AG08396 (cell line): ENCODE measurements around the gene KLHDC8A.
A peak's percentile ranks its signal among the peaks of the same experiment; 100 is the strongest.

Experiments used
- DNase-seq: peaks from one replicate; pipeline ENCODE4 v3.0.0; 2012; ENCODE audit warnings: low spot score, mixed read lengths

The KLHDC8A gene

DNA sequence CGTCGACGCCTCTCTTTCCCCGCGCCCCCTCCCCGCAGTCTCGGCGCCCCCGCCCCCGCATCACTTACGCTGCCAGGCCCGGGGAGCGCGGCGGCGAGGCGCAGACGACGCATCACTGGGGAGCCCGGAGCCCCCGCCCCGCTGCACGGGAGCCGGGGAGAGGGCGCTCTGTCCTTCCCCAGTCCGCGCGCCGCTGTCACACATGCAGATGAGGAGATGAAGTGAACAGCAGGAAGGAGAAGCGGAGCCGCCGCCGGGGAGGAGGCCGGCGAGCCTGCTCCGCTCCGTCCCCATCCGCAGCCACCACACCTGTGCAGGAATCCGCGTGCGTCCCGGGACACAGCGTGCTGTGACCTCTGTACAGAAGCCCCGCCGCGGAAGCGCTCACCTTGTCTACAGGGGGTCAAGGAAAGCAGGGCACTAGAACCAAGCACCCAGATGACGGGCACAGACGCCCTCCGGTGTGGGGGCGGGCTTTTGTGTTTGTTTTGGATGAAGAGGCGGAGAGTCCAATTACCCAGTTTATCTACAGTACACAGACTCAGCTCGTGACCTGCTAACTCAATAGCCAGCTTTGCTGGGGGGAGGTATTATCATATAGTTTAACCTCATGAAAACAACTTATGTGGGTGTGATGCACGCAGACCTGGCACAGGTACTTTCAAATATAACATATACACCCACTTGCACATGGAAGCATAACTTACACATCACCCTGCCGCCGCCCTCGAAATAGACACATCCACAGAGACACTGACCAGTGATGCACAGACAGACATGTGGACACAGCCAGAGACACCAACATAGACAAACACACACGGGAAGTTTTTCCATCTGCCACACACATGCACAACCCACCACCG, 12.4 kb downstream of the KLHDC8A start:
- no peak for DNase-seq

DNA sequence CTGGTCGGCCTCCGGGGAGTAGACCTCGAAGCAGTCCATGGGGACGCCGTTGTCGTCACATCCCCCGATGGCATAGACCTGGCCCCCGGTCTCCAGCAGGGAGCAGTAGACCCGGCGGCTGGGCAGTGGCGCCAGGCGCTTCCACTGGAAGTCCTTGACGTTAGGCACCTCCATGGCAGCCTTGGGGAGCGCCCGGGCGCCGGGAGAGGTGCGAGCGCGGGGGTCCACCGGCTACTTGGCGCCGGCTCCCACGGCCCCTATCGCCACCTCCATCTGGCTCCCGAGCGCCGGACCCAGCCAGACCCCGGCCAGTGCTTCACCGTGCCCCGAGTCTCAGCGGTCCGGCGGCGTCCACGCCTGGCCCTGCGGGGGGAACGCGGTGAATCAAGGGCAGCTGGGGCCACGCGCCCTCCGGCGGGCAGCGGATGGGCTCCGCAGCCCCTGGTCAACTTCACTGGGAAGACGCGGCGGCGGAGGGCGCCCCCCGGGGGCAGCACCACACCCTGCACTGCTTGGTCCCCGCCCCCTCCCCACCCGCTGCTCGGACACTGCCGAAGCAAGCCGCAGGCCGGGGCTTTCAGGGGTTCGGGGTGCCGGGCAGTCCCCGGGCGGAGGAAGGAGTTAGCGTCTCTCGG, 13.2 kb downstream of the KLHDC8A start:
- DNase-seq = no peak

DNA sequence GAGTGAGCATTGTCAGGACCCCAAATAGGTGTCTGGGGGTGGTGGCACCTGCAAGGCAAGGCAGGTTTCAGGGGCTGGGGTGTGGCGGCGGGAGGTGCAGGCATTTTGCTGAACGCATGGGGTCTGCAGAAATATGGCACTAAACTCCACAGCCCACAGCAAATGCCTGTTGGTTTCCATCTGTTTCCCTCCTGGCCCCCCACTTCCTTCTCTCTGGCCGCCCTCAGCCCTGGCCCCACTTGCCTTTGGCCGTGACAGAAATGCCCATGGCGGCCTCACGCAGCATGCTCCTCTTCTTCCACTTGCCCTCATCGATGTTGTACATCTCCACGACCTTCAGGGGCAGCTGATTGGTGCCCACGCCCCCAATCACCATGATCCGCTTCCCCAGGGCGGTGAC, 13.7 kb downstream of the KLHDC8A start:
- no peak for DNase-seq

GRCh38 chr1:205340676-205341075, 16.0 kb downstream of the KLHDC8A start:
- DNase-seq = no peak

DNA sequence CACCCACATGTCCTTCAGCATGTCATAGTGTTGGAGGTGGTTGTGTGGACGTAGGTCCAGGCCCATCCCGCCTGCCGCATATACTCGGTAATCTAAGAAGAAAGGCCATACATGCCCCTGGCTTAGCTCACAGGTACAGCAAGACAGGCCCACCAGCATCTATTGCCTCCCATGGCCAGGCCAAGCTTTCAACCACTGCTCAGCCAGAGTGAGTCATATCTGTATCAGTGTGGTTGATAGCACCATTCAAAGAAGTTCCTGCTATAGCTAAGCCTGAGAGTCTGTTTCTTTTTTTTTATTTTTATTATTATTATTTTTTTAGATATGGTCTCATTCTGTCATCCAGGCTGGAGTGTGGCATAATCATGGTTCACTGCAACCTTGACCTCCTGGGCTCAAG, 17.0 kb downstream of the KLHDC8A start:
- DNase-seq = no peak

- DNase-seq = no peak
These were observed 17.5 kb downstream of the KLHDC8A start for GRCh38 chr1:205339197-205339702.

DNA sequence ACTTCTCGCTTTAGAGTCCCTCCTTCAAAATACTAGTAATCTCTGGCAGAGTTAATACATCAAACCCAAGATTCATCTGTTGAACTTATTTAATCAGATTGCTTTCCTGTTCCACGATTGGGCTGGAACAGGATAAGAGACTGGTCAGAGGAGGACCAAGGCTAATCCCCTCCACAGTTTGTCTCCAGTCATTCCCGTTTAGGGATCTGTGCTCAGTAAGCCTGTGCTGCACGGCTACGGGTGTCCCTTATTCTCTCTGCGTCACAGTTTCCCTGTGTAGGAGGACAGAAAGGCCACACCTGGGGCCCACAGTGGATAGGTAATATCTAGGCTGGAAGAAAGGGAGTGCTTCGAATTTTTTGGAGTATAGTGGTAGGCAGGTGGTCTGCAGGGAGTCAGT, 18.7 kb downstream of the KLHDC8A start:
- DNase-seq = no peak

- no peak for DNase-seq
These were observed 19.2 kb downstream of the KLHDC8A start for GRCh38 chr1:205337481-205337880.

- peak; percentile 86 for DNase-seq
These were observed 21.0 kb downstream of the KLHDC8A start for GRCh38 chr1:205335692-205336091.

DNA sequence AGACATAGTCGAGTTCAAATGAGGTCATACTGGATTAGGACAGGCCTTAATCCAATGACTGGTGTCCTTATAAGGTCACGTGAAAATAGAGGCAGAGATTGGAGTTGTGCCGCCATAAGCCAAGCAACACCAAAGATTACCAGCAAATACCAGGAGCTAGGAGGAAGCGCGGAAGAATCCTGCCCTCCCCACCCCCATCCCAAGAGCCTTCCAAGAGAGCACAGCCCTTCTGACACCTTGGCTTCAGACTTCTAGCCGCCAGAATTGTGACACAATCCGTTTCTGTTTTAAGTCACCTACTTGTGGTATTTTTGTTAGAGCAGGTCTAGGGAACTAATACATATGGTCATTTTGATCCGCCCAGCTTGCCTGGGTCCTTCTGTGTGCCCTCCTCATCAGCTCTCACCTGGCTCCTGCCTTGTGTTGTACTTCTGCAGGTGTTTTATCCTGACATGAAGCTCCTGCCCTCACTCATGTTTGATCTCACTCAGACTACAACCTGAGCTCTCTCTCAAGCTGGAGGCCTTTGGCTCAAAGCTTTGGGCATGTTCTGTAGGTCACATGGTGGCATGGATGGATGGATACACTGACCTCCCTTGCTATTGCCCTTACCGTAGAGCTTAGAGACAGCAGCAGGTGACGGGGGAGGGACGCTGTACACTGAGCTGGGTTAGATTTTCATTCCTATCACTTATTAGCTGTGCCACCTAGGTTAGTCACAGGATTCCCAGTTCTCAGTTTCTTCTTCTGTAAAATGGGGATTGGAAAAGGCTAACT, 24.5 kb downstream of the KLHDC8A start:
- no peak for DNase-seq

DNA sequence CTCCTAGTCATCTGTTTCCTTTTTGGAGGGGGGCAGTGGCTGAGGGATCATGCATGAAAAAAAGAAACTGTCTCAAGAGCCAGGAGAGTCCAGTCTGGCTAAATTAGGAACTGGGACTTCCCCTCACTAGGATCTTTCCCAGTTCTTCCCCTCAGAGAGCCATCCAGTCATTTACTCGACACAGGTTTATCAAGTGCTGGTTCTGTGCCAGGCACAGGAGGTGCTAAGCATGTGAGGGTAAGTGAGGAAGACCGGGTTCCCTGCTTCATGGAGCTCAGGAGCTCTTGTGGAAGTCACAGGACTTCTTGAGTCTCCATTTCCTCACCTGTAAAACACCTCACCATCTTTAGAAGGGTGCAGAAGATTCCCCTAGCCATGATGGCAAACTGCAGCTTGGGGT, 26.6 kb downstream of the KLHDC8A start:
- no peak for DNase-seq

- DNase-seq = no peak
These were observed 27.0 kb downstream of the KLHDC8A start for GRCh38 chr1:205329719-205330118.

GRCh38 chr1:205328476-205328875, 28.2 kb downstream of the KLHDC8A start:
- peak; percentile 42 for DNase-seq

- DNase-seq = no peak
These were observed 29.8 kb downstream of the KLHDC8A start for GRCh38 chr1:205326812-205327466.

GRCh38 chr1:205325334-205325884, 31.3 kb downstream of the KLHDC8A start:
- DNase-seq = peak; percentile 79

DNA sequence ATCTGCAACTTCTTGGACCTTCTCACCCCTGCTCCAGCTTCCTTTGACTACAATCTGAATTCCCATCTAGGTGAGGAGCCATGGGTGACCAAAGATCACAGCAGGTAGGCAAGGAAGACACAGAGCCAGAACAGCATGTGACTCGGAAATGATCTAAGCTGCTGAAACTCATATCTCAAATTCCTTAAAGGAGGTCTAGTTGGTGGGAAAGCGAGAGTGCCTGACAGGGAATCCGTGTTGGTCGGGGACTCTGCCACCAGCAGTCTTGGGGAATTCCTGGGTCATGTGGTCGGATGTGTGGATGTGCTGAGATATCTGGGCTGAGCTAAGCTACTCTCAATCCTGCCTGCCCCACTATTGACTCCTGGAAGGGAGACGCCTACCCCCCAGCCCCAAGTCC, 31.9 kb downstream of the KLHDC8A start:
- no peak for DNase-seq

GRCh38 chr1:205323794-205324193, 32.9 kb downstream of the KLHDC8A start:
- DNase-seq = no peak

- no peak for DNase-seq
These were observed 34.8 kb downstream of the KLHDC8A start for GRCh38 chr1:205321959-205322283.

- peak; percentile 94 for DNase-seq
These were observed 35.4 kb downstream of the KLHDC8A start, which contains the start of gene NUAK2 for GRCh38 chr1:205321162-205321958. TSS of gene NUAK2 (minus strand) at chr1:205321745. CDS start at chr1:205321628, 117 bp downstream.

- DNase-seq = no peak
These were observed 37.4 kb downstream of the KLHDC8A start for GRCh38 chr1:205319081-205320018.
